SK-N-SH (cell line): Measurements from ENCODE around the gene PIP4K2A.

Source experiments
- CHD2 ChIP-seq: fragments of 150-350 bp; IDR thresholded peaks from 2 replicates; pipeline ENCODE4 v1.6.1; 2018; ENCODE audit warnings: low read length; ENCODE audit not compliant: partially characterized antibody
- CTCF ChIP-seq: fragments of 200-600 bp; sonication (generic); IDR thresholded peaks from 2 replicates; pipeline ENCODE4 v1.6.1; 2017; ENCODE audit warnings: antibody characterized with exemption, mild to moderate bottlenecking, moderate library complexity
- EP300 ChIP-seq, 2 experiments: IDR thresholded peaks; 2 replicates each; pipeline versions ENCODE4 v1.4.0 to v1.6.1; 2012; ENCODE audit warnings: borderline replicate concordance in 1 of 2, low read depth in 1 of 2, low read length in 1 of 2
- FOXJ3 ChIP-seq: sonication (generic); formaldehyde crosslinking; IDR thresholded peaks from 2 replicates; pipeline ENCODE4 v1.5.1; 2020; ENCODE audit warnings: mild to moderate bottlenecking, missing genetic modification reagents
- IRF3 ChIP-seq: fragments of 150-350 bp; IDR thresholded peaks from 2 replicates; pipeline ENCODE4 v1.6.1; 2016; ENCODE audit warnings: mild to moderate bottlenecking, low read depth, low read length
- MAX ChIP-seq: IDR thresholded peaks from 2 replicates; pipeline ENCODE4 v1.4.0; 2012; ENCODE audit warnings: low read depth
- MXI1 ChIP-seq: IDR thresholded peaks from 2 replicates; pipeline ENCODE4 v1.6.1; 2012; ENCODE audit warnings: mild to moderate bottlenecking, low read depth, low read length, improper control_type of control experiment
- POLR2AphosphoS5 ChIP-seq: IDR thresholded peaks from 2 replicates; pipeline ENCODE4 v1.6.1; 2012; ENCODE audit warnings: low read depth, low read length
- REST ChIP-seq: IDR thresholded peaks from 2 replicates; pipeline ENCODE4 v1.6.1; 2012; ENCODE audit warnings: mild to moderate bottlenecking, low read depth, low read length, moderate library complexity
- SMC3 ChIP-seq: IDR thresholded peaks from 2 replicates; pipeline ENCODE4 v1.6.1; 2012; ENCODE audit warnings: low read depth, low read length, improper control_type of control experiment
- USF2 ChIP-seq: fragments of 150-350 bp; IDR thresholded peaks from 2 replicates; pipeline ENCODE4 v1.6.1; 2017; ENCODE audit warnings: antibody characterized with exemption, low read length, low read depth, borderline replicate concordance
- YY1 ChIP-seq: IDR thresholded peaks from 2 replicates; pipeline ENCODE4 v1.4.0; 2012; ENCODE audit warnings: low read depth, mild to moderate bottlenecking

DNA sequence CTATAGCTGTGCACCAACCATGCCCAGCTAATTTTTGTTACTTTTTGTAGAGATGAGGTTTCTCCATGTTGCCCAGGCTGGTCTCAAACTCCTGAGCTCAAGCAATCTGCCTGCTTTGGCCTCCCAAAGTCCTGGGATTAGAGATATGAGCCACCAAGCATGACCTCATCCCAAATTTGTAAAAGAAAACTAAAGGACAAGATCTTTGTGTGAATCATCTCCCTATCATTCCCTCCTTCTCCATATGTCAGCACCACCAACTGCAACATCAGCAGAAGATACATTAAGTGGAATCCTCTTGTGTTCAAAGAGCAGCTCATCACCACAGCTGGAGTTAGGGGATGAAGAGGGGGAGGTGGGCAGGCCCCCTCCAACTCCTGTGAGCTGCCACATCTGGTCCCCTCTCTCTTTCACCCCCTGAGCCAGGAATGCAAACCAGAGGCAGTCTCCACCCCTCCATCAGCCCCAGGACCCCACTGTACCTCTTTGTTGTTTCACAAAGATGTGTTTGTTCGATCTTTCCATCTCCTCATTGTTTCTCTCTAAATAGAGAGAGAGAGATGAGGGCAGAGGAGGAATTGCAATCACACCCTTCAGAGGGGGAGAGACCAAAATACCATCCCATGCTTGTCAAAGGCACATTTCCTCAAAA, 47.3 kb upstream of the PIP4K2A start:
- TF ChIP-seq FOXJ3 (CRISPR knock-in tag), result no peak
- no peak for TF ChIP-seq CTCF
- TF ChIP-seq IRF3, result no peak
- TF ChIP-seq EP300 (IDR thresholded peaks at IDR 0.05; ENCODE audit: borderline replicate concordance in 1 of 2, low read depth in 1 of 2, low read length in 1 of 2), result no peak
- TF ChIP-seq POLR2AphosphoS5, result no peak
- no peak for TF ChIP-seq MAX
- TF ChIP-seq REST, result no peak
- no peak for TF ChIP-seq MXI1
- TF ChIP-seq SMC3, result no peak
- TF ChIP-seq USF2, result no peak
- no peak for TF ChIP-seq CHD2
- TF ChIP-seq YY1, result no peak
